ENCODE measurements around the gene VPS35. TPM values are rescaled to one million over a fixed set of nuclear protein-coding genes. Genes with fewer than 3 reads are reported as not detected.

Gene VPS35
- total and polyA plus RNA-seq, 2 of the 13 experiments (the other 11 are each of a cell fraction or from before 2014, with no cell fraction given): 30.7 to 136 TPM

GRCh38 chr16:46621934-46622676 is 66.9 kb downstream of the VPS35 start (continued):
- TF ChIP-seq ZNF770 (CRISPR knock-in tag; IDR thresholded peaks at IDR 0.05) (no peak), ZFX (CRISPR knock-in tag; IDR thresholded peaks at IDR 0.05; ENCODE audit: low read depth) (peak; percentile 37; the same call in 1 of the 2 replicates), SNAPC2 (CRISPR knock-in tag; IDR thresholded peaks at IDR 0.05) (no peak), NFYB (CRISPR knock-in tag; IDR thresholded peaks at IDR 0.05) (no peak)

- peak within 1 kb of the TSS; percentile 8 for H2AFZ ChIP-seq (ENCODE audit: low read length)
- peak within 1 kb of the TSS; percentile 58 for H3K27ac ChIP-seq (ENCODE audit: extremely low read length, insufficient read depth, low read length)
- intact Hi-C loops (cut with micrococcal nuclease; ENCODE audit: unreplicated experiment) (loop anchor here (1.0 kb wide), 1 partner anchor 67 kb away; no protein-coding TSS in a partner anchor), in situ Hi-C loops (cut with HindIII; ENCODE audit: extremely low pct_ligation_motif_present, low pct_unique_long_range_greater_than_20kb) (no loop called here)
- ChIA-PET CTCF (ENCODE audit: low intra/inter-chr PET ratio, low total read pairs) (no interaction called here), POLR2A (interaction anchor here (0.6 to 1.3 kb wide), 2 partner anchors 12 to 134 kb away, joined by 4 read pairs; no protein-coding TSS in a partner anchor)
- WGBS (ENCODE audit: low lambda C conversion rate): 1% methylated on average over 30 of the region's 52 CpGs
- peaks cover 4 to 16% of the 10 kb centered on the region in 2 experiments for H3K36me3 ChIP-seq (replicated peaks in 1 of 2; ENCODE audit: control insufficient read depth in 1 of 2, insufficient read depth in 2 of 2, low read length in 2 of 2)
- FAIRE-seq (no peak), DNase-seq (ENCODE audit: low spot score) (peak; percentile 87), ATAC-seq (peak; percentile 78)
- no TSS peak for BruUV-seq (replicated peaks)
- H3K27me3 ChIP-seq (ENCODE audit: control insufficient read depth in 1 of 2, insufficient read depth in 2 of 2, low read length in 2 of 2): no peaks in the 10 kb centered on the region; a peak in 1 of 5 replicates
- peak within 1 kb of the TSS; percentile 80 for H3K4me2 ChIP-seq (ENCODE audit: low read depth, low read length)
- no peaks in the 10 kb centered on the region for H4K20me1 ChIP-seq (ENCODE audit: insufficient read depth, low read length)
- H3K4me1 ChIP-seq (ENCODE audit: insufficient read depth, low read length): peaks cover 22% of the 10 kb centered on the region
- H3K9me3 ChIP-seq (ENCODE audit: low read length): no peaks in the 10 kb centered on the region
- peaks cover 18% of the 10 kb centered on the region for H3K79me2 ChIP-seq (ENCODE audit: insufficient read depth, low read length)
- H3K9ac ChIP-seq (ENCODE audit: insufficient read depth, low read depth, low read length): peak within 1 kb of the TSS; percentile 75
- H3K4me3 ChIP-seq (replicated peaks in 1 of 3; ENCODE audit: insufficient read depth in 1 of 3, low read depth in 2 of 3, low read length in 3 of 3): peak within 1 kb of the TSS; percentile 87 to 96 (median 89)
- TF ChIP-seq ZNF329 (CRISPR knock-in tag; IDR thresholded peaks at IDR 0.05; ENCODE audit: low read depth) (peak; percentile 75; the same call in 1 of the 2 replicates), ZNF770 (CRISPR knock-in tag; IDR thresholded peaks at IDR 0.05) (no peak), MTERF4 (CRISPR knock-in tag; IDR thresholded peaks at IDR 0.05) (peak; percentile 62; the same call in 1 of the 2 replicates), ZNF142 (CRISPR knock-in tag; IDR thresholded peaks at IDR 0.05) (0 out of 2 replicates have a peak, but pooled peaks have one; percentile 73)
These were observed 67.7 kb downstream of the VPS35 start, which contains the start of gene SHCBP1 for GRCh38 chr16:46621006-46621933. Gene SHCBP1, minus strand, starts transcription at chr16:46621379. Its CDS starts 20 bp downstream, at chr16:46621359.
